ENCODE data around the gene TMEM184B.
A peak's percentile ranks its signal among the peaks of the same experiment; 100 is the strongest.
"Not testable (repeated sequence)": the region's sequence is repeated elsewhere in the genome, so short reads cannot be mapped to it uniquely, and the experiment has no call there.

TMEM184B gene

GRCh38 chr22:38246046-38246658 is 26.7 kb downstream of the TMEM184B start:
- DNase-seq = no peak

DNA sequence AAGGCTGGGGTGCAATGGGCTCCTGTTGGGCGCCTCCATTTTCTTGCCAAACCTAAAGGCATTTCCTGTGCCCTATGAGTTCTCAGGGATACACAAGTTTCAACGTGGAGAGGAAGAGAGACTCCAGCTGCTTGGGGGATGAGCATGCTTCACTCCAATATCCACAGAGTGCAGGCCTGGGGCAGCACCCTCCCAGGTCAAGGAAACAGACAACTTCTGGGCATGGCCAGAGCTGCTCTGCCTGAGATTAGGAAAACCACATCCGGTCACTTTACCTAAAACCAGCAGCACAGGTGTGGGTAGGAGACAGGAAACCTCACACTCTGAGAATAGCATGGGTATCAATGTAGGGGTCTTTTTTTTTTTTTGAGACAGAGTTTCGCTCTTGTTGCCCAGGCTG is 28.7 kb downstream of the TMEM184B start:
- DNase-seq = no peak

- no peak for DNase-seq
Observed at GRCh38 chr22:38243007-38243765, 29.6 kb downstream of the TMEM184B start.

DNA sequence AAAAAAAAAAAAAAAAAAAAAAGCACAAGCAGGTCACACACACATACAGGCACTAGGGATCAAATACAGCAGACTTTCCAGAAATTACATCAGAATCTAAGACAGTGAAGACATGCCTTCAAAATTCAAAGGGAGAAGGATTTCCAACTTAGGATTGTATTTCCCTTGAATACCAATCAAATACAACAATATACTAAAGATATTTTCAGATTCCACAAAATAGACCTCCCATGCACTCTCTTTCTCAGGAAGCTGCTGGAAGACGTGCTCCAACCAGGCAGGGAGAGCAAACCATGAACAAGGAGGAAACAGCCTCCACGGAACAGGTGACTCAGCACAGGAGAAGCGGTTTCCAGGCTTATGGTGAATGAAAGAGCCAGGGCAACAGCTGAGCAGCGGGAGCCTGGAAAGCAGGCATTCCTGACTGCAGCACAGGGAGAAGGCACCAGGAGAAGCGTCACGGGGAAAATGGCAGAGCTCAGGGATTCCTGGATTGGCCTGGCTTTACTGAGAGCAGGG is 32.0 kb downstream of the TMEM184B start:
- no peak for DNase-seq

DNA sequence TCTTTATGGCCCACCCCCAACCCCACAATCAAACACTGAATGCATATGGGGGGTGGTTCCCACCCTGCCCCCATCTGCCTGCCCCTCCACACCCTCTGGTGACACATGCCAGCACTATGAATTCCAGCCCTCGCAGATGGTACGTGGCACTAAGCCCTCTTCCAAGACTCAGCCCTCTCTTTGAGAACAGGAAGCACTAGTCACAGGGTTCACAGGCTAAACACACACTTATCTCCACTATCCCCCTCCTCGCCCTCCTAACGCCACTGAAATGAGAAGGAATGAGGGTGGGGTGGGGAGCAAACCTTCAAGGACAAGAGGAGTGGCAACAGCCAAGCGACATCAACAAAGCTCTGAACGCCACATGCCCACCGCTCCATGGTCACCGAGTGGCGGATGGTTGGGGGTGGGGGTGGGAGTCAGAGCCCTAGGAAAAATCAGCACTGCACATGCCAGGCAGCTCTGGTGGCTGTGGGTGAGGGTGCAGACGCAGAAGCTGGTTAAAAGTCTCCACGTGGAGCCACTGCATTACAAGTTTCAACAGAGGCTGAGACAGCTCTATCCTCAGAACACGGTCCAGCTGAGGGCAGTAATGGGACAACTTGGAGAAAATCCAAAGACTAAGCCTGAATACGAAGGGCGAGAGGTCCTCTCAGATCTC is 33.6 kb downstream of the TMEM184B start:
- no peak for DNase-seq

- no peak for DNase-seq
Observed at GRCh38 chr22:38238519-38239071, 34.2 kb downstream of the TMEM184B start.

DNA sequence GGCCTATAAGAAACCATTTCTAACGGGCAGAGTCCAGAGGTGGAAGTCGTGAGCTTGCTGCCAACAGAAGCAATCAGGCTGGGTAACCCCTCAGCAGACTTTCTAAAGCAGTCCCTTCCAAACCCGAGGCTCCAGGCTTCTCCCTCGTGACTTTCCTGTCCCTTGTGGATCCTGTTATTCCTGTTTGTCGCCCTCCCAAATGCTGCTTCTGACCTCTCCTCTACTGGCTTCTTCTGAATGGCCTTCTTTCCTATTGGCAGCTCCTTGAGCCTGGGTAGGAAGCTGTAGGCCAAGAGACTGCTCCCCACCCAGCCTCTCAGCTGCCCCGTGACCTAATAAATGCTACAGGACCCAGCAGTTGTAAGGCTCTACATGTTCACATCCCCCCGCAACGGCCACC is 36.0 kb downstream of the TMEM184B start:
- no peak for DNase-seq

- no peak for DNase-seq
Observed at GRCh38 chr22:38235240-38235850, 37.5 kb downstream of the TMEM184B start.

GRCh38 chr22:38233856-38234255 is 39.0 kb downstream of the TMEM184B start:
- DNase-seq = not testable (repeated sequence)

DNA sequence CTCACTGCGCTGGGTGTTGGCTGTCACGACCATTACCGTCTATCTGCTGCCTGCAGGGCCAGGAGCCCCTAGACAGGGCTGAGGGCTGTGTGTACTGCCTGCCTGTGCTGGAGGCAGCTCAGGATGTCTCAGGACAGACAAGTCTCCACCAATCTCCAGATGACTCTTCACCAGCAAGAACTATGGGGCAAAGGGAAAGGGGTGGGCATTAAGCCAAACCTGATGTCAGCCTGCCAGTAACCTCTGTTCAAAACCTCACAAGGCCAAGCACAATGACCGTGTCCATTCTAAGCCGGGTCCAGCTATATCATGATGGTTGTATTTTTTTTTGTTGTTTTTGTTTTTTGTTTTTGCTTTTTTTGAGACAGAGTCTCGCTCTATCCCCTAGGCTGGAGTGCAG is 39.4 kb downstream of the TMEM184B start:
- DNase-seq = no peak

DNA sequence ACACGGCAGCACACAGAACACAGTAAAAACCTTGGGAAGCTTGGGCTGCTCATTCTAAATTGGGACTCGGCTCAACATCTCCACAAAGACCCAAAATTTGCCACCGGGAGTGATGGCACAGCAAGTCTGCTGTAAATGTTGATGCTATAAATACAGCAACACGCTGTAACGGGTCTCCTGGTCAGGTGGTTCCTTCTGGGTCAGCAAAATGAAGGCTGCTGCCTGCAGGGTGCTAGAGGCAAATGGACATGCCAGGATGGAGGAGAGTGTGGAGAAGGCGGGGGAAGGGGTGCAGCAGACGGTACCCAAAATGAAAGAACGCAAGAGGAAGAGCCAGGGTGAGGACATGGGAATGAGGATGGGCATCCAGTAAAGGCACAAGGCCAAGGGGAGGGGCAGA is 40.6 kb downstream of the TMEM184B start:
- no peak for DNase-seq

GRCh38 chr22:38230916-38231315 is 41.9 kb downstream of the TMEM184B start:
- DNase-seq = no peak

DNA sequence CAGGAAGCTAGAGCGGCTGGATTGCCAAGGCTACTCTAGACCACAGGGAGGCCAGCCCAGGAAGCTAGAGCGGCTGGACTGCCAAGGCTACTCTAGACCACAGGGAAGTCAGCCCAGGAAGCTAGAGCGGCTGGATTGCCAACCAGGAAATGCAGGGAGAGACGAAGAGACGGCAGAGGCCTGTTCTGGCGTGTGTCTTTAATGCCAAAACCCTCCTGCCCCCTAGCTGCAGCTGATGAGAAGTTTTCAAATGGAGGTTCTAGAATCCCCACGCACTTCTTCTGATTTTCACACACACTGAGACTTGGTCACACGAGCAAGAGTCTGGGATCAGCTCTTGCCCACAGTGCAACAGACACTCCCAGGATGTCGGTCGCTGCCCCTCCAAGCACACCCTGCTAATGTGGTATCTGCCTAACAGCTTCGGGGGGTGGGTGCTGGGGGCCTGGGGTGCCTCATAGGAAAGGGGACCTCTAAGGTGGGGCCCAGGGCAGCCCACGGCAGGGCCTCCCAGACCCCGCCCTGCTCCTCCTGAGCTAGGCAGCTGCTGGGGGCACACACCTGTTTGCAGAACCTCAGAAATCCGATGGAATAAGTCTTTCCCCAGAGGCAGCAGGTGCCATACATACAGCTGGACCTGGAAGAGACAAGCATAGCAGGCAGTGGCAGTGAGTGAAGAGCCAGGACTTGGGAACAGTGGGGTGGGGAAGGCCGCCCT is 42.5 kb downstream of the TMEM184B start:
- peak; percentile 28 for DNase-seq

DNA sequence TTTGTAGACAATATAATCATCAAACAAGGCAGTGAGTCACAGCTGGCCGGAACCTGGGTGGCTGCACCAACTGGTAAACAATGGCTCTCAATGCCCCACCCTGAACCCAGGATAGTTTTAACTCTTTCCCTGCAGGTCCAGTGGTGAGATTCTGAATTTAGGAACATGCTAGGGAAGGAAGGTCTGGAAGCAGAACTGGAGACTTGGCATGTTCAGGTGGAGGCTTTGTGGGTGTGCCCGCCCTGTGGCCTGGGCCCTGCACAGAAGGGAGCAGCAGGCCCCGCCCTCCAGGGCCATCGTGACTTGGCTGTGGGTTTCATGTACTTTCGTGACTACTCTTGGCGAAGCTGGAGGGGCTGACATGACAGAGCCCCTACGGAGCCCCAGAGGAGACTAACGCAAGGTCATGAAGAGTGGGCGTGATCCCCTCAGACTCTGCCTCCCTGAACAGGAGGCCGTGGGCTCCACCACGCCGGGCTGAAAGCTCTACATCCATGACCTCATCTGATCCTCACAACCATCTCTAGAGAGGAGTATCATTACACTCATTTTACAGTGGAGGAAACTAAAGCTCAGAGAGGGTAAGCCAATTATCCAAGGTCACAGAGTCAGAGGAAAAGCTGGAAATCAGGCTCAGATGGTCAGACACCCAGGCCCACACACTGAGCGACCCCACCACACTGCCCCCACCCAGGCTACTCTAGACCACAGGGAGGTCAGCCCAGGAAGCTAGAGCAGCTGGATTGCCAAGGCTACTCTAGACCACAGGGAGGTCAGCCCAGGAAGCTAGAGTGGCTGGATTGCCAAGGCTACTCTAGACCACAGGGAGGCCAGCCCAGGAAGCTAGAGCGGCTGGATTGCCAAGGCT is 43.7 kb downstream of the TMEM184B start:
- no peak for DNase-seq

- DNase-seq = no peak
Observed at GRCh38 chr22:38228326-38228872, 44.4 kb downstream of the TMEM184B start.

DNA sequence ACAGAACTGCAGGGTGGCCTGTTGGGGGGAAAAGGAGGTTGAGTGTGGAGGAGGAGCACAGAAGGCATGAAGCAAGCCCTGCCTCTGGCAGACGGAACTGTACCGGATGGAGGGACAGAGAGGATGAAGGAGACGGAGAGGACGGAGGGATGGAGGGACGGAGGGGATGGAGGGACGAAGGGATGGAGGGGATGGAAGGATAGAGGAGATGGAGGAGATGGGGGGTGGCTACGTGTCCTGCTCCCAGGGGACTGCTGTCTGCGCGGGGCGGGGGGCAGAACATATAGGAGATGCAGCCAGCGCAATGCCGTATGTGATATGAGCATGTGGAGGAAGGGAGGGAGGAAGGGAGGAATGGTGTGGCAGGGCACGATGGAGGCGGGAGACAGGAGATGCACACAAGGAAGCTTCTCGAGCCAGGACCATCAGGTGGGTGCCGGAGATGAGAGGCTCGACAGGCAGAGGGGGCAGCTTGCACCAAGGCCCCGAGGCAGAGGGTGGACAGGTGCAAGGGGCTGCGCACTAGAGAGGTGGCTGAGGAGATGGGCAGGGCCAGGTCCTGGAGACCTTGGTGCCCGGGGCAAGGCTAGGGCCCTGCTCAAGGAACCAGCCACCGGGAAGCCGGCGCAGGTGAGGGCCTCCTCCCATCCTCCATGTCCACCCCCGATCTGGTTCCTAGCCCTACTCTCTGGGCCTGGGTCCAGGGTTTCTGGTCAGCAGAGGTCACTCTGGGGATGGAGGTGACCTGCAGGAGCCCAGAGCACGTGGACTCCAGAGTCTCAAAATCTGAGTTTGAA is 45.8 kb downstream of the TMEM184B start:
- no peak for DNase-seq

DNA sequence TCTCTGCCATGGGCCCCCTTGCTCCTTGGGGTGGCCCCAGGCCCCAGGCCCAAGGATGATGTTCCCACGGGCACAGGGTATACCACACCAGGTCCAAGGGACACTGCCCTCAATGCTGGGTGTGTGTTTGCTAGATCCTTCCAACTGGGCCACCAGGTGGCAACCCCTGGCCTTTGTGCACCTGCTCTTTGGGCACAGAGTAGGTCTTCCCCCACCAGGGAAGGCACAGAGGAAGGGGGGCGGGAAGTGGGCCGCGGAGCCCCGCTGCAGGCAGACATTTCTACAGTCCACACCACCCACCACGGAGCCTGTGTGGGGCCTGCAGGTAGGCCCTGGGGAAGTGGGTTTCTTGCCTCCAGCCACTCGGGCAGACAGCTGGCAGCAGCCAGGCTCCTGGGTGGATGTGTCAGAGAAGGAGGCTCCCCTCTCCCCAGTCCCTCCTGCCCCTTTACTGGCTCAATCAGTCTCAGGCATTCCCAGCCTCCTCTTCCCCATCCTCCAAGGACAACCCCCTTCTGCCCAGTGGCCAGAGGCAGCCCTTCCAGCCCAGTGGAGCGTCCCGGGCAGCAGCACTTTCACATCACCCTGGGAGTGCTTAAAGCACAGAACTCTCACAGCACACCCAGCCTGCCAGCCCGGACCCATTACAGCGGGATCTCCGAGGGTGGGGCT is 49.4 kb downstream of the TMEM184B start:
- DNase-seq = no peak

GRCh38 chr22:38222797-38223119 is 50.1 kb downstream of the TMEM184B start:
- DNase-seq = no peak

DNA sequence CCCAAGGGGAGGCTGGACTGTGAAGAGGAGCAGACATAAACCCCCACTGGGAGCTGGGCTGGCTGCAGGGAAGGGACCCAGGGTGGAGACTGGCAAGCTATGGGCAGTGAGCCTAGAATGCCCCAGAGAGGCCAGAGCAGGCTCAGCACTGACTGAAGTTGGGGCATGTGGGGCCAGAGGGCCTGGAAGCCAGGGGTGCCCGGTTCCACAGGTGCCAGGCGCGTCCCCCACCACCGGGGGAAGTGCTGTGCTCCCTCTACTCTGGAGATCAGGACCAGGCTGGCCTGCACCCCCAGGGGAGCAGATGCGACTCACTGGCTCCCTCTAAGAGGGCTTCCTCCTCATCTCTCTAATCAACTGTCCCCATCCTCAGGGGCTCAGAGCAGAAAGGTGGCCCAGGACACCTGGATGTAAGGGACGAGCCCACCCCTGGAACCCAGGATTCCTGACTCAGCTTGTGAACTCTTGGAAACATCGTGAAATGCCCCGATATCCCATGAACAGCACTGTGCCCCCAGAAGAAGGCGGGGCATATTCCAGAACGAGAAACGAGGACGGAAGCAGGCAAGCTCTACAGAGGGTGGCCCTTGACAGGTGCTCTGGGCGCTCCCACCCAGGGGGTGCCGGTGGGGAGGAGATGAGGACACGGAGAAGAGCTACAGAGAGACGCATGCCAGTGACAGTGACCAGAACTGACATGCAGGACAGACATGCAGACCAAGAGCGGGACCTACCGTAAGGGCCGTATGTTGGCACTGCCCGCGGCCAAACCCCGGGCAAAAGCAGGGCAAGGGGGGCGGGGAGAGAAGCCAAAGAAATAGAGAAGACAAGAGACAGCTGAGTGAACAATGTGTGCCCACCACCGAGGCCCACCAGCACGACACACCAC is 50.7 kb downstream of the TMEM184B start:
- DNase-seq = no peak
